Measurements from ENCODE around the gene PUSL1.

Gene PUSL1

DNA sequence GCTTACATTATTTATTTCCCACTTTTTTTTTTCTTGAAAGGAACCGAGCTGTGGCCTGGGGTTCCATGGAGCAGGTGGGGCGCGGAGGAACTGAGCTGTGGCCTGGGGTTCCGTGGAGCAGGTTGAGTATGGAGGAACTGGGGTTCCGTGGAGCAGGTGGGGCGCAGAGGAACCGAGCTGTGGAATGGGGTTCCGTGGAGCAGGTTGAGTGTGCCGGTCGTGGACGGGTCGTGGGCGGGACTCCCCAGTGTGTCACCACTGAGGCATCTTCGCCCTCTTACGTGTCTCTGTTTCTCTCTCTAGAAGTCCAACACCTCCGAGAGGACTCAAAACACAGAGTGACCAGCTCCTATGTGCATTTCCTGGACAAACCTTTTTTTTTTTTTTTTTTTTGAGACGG, 29.4 kb upstream of the PUSL1 start:
- no peak for DNase-seq (ENCODE audit: low read depth in 2 of 2)

DNA sequence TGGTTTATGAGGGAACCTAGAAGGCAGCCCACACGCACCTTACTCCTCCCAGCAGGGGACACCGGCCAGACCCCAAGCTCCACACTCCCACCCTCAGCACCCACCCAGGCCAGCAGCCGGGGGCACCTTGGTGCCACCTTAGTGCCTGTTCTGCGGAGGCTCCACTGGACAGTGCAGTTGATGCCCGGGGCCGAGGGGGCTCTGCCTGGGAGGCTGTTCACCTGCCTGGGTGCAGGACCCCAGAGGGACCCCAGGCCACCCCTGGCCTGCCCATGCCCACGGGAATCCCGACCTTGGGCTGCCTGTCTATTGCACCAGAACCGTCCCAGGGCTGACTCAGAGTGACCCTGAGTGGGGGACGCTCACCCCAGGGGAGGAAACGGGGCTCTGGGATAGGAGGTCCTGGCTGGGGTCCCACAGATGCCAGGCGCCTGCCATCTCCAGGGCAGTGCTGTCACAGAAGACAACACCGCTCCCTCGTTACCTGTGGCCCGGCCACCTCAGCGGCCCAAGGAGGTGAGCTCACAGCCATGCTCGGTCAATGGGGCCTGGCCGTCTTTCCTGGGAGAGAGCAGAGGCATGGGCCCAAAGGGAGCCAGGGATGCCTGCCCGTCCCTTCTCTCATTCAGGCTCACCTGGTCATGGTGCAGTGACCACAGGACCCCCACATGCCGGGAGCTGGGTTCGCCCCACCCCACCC, 27.5 kb upstream of the PUSL1 start:
- no peak for DNase-seq (ENCODE audit: low read depth in 2 of 2)

DNA sequence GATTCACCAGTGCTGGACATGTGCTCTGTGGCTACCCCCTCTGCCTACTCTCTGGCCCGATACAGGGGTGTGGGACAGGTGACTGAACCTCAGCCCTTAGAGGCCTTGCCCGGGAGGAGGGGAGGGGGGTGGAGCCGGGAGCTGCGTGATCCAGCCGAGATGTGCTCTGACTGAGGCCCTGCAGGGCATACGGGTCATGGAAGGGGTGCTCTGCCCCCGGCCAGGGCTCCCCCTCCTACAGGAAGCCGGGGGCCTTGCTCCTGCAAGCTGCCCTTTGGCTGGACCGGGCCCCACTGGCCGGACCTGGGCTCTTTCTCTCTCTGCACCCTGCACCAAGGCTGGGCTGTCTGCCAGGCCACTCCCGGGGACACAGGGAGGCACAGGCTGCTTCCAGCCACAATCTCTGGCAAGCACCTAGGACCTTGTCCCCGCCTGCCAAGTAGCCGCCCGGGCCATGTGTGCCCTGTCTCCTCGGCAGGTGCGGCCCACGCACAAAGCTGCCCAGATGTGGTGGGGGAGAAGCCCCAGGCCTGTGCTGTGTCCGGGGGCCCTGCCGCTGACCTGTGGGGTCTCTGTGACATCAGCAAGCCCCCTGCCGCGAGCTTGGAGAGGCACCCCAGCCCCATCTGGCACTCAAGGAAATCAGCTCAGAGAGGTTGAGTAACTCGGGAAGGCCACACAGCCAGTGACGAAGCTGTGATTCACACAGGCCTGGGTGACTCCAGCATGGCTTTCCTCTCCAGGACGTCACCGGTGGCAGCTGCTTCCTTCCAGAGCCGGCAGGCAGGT, 26.7 kb upstream of the PUSL1 start:
- no peak for DNase-seq (ENCODE audit: low read depth in 2 of 2)

DNA sequence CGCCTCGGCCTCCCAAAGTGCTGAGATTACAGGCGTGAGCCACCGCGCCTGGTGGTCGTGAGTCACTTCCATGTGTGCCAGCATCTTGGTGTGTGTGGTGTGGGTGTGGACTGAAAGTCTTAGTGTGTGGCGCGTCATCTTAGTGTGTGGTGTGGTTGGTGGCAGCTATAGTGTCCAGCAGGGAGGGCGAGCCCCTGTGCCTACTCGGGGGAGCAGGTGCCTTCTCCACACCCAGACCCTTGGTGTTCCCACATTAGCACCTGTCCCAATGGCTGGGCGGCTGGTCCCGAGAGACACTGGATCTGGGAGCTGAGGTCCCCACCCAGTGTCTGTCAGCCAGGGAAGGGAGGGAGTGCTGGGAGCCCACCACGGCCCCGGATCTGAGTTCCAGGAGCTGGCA, 25.4 kb upstream of the PUSL1 start:
- DNase-seq (ENCODE audit: low read depth in 2 of 2): no peak

DNA sequence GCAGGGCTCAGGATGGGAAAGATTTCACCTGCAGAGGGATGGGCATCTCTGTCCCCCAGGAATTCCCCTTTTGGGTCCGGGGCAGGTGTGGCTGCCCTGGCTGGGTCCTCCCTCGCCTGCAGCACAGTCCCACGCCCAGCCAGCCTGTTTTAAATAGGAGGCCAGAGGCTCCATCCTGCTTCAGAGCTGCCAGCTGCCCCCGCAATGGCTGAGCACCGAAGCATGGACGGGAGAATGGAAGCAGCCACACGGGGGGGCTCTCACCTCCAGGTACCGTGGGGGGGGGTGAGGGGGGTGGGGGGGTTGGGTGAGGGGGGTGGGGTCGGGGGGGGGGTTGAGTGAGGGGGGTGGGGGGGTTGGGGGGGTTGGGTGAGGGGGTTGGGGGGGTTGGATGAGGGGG, 24.6 kb upstream of the PUSL1 start:
- no peak for DNase-seq (ENCODE audit: low read depth in 2 of 2)

DNA sequence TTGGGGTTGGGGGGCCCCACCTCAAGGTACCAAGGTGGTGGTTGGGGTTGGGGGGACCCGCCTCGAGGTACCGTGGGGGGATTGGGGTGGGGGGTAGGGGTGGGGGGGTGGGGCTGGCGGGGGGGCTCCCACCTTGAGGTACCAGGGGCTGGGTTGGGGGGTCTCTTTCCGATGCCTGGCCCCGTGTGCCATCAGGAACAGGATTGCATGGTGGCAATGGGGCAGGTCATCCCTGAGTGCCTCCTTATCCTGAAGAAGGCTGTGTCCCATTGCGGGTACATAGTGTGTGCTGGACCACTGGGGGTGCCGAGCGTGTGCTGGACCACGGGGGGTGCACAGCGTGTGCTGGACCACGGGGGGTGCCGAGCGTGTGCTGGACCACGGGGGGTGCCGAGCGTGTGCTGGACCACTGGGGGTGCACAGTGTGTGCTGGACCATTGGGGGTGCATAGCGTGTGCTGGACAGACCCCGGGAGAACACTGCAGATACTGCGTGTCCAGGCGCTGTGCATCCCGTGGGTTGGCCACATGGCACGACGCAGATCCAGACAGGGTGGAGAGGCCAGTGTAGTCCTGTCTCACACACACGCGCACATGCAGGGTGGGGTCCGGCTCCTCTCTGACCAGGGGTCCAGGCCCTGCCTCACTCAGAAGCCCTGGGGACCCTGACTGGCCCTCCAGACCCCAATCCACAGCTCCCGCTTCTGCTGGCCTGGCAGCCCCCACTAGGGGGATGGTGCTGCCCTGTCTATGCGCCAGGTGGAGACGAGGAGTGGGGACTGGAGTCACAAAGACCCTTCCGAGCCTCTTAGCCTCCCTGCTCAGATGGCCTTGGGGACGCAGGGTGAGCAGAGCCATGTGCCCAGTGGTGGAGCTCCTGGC, 23.9 kb upstream of the PUSL1 start:
- DNase-seq (ENCODE audit: low read depth in 2 of 2): no peak

DNA sequence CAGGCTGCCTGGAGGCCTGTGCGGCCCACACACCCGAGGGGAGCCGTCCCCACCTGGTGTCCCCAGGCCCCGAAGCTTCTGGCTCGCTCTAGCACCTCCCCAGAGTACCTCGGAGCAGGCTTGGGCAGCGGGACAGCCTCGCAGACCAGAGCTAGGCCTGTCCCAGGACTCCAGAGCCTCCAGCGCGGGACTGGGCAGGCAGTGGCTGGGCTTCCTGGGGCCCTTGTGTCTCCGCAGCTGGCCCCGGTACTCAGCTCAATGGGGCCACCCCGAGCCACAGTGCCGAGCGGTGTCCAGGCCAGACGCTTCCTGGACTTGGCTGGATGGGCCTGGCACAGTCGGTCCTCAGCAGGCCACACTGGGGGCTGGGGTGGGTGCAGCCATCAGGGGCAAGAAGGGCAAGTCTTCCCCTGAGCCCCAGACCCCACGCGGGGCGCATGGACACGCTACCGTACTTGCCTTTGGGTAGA, 23.3 kb upstream of the PUSL1 start:
- DNase-seq (ENCODE audit: low read depth in 2 of 2): no peak

DNA sequence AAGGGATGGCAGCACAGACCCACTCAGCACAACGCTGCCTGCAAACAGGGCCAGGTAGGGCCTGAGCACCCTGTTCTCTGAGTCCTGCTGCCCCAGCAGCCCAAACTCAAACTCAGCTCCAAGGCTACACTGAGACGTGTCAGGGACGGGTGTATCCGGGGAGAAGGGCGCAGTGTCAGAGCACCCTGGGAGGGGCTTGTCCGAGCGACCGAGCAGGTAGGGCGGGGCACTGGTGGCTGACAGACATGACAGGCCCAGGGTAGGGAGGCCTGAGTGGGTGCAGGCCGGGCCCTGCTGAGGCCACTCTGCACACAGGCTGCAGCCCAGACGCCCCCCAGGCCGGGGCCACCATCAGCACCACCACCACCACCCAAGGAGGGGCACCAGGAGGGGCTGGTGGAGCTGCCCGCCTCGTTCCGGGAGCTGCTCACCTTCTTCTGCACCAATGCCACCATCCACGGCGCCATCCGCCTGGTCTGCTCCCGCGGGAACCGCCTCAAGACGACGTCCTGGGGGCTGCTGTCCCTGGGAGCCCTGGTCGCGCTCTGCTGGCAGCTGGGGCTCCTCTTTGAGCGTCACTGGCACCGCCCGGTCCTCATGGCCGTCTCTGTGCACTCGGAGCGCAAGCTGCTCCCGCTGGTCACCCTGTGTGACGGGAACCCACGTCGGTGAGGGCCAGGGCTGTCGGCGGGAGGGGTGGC, 22.6 kb upstream of the PUSL1 start:
- no peak for DNase-seq (ENCODE audit: low read depth in 2 of 2)

DNA sequence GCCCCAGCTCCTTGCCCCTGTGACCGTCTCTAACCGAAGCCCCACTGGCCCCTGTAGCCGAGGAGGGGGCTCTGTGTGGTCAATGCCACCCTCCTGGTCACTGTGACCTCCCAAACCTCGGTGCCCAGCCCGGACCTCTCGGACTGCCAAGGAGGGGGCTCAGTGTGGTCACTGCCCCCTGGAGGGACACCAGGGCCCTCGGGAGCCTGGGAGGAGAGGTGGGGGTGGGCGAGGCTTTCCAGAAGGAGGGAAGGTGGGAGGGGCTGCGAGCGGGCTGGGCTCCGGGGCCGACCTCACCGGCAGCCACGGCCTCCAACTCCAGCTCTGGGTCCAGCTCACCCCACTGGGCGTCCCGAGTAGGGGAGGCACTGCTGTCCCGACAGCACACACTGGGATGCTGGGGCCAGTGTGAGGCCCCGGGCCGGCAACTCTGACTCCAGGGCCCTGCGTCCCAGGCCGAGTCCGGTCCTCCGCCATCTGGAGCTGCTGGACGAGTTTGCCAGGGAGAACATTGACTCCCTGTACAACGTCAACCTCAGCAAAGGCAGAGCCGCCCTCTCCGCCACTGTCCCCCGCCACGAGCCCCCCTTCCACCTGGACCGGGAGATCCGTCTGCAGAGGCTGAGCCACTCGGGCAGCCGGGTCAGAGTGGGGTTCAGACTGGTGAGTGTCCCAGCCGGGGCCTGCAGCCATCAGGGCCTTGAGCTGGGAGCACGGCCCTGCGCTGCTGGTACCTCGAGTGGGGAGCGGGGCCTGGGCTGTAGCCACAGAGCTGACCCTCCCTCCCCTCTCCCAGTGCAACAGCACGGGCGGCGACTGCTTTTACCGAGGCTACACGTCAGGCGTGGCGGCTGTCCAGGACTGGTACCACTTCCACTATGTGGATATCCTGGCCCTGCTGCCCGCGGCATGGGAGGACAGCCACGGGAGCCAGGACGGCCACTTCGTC, 21.8 kb upstream of the PUSL1 start:
- DNase-seq (ENCODE audit: low read depth in 2 of 2): no peak

DNA sequence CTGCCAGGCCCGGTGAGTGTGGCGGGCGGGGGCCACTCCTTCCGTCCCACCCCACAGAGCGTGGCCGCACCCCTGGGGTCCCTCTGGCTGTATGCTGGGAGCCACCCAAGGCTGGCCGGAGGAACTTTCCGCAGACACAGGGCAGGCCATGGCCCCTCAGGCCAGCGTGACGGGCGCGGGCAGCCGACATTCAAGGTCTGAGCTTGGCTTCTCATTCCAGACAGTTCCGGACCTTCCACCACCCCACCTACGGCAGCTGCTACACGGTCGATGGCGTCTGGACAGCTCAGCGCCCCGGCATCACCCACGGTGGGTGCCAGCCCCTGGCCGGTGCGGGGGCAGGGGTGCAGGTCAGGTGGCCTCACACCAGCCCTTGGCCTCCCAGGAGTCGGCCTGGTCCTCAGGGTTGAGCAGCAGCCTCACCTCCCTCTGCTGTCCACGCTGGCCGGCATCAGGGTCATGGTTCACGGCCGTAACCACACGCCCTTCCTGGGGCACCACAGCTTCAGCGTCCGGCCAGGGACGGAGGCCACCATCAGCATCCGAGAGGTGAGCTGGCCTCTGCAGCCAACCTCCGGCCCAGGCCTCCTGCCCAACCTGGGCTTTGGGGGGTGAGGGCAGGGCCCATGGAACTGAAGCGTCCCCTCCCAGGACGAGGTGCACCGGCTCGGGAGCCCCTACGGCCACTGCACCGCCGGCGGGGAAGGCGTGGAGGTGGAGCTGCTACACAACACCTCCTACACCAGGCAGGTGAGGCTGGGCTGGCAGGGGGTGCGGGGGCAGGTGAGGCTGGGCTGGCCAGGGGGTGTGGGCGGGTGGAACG, 20.9 kb upstream of the PUSL1 start:
- no peak for DNase-seq (ENCODE audit: low read depth in 2 of 2)

DNA sequence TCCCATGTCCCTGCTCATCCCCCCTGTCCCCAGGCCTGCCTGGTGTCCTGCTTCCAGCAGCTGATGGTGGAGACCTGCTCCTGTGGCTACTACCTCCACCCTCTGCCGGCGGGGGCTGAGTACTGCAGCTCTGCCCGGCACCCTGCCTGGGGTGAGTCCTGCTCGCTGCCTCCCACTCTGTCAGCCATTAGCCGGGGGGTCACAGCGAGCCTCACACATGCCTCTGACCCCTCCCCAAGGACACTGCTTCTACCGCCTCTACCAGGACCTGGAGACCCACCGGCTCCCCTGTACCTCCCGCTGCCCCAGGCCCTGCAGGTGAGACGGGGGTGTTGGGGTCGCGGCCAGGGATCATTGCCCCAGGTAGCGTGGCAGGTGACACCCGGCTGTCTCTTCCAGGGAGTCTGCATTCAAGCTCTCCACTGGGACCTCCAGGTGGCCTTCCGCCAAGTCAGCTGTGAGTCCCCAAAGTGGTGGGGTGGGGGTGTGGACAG, 18.1 kb upstream of the PUSL1 start:
- peak in 1 of 2 donors; percentile 64 for DNase-seq (ENCODE audit: low read depth in 2 of 2)

DNA sequence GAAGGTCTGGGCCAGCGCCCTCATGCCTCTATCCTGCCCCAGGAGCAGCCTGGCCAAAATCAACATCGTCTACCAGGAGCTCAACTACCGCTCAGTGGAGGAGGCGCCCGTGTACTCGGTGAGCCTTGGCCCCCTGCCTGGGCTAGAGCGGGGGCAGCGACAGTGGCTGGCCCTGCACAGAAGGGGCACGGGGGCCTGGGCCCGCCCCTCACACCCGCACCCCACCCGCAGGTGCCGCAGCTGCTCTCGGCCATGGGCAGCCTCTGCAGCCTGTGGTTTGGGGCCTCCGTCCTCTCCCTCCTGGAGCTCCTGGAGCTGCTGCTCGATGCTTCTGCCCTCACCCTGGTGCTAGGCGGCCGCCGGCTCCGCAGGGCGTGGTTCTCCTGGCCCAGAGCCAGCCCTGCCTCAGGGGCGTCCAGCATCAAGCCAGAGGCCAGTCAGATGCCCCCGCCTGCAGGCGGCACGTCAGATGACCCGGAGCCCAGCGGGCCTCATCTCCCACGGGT, 17.3 kb upstream of the PUSL1 start:
- no peak for DNase-seq (ENCODE audit: low read depth in 2 of 2)

DNA sequence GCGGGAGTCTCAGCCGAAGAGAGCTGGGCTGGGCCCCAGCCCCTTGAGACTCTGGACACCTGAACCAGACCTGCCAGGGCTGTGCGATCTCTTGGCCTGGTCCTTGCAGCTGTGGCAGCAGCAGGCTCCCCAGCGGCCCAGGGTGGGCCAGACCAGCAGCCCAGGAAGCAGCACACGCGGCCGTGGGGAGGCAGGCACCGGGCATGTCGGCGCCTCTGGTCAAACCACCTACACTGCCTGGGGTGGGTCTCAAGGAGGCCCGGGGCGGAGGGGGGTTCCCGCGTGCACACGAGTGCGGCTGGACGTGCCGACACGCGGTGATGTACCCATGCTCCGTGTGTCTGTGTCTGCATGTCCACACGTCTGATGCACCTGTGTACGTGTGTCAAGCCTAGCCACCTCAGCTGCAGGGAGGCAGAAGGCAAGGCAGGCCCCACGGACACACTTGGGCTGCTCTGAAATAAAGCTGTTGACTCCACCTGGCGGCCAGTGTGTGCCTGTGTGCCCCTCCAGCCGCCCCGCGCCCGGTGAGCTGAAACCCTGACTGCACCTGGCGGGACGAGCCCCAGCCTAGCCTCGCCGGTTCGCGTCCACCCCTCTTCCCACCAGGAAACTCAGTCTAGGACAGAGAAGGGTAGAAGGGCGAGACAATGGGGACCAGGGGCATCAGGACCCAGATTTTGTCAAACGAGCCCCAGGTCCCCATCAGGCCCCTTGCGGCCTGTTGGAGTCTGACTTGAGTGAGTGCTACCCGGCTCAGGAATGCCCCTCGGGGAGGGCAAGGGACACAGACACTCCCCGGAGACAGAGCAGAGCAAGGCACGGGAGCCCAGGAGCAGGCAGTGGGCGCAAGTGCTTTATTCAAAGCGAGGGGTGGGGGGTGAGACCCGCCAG, 16.6 kb upstream of the PUSL1 start:
- no peak for DNase-seq (ENCODE audit: low read depth in 2 of 2)

DNA sequence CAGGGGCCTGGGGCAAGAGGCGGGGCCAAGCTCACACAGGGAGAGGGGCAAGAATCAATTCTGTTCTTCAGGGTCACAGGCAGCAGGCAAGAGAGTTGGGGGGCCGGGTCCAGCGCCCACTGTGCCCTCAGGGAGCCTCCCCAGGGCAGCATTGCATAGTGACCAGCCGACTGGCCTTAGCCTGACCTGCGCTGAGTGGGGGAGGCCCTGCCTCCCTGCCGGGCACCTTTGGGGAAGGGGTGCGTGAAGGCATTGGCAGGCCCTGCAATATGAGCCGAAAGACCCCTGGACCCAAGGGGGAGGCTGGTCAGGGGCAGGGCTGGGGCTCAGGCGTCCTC, 16.0 kb upstream of the PUSL1 start:
- DNase-seq (ENCODE audit: low read depth in 2 of 2): no peak

DNA sequence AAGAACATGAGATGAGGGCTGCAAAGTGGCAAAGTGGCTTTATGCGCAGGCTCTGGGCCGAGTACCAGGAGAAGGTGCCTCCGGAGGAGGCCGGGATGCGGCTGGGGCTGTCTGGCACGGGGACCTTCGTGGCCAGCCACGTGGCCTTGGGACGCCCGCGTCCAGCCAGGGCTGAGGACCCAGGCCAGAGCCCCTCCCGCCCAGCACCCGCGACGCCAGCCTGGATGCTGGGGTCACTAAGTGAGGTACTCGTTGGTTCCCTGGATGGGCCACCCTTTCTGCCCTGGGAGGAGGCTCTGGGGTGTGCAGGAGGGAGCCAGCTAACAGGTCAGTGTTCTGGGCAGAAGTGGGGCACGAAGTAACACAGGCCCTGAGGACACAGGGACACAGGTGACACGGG, 15.5 kb upstream of the PUSL1 start:
- no peak for DNase-seq (ENCODE audit: low read depth in 2 of 2)

DNA sequence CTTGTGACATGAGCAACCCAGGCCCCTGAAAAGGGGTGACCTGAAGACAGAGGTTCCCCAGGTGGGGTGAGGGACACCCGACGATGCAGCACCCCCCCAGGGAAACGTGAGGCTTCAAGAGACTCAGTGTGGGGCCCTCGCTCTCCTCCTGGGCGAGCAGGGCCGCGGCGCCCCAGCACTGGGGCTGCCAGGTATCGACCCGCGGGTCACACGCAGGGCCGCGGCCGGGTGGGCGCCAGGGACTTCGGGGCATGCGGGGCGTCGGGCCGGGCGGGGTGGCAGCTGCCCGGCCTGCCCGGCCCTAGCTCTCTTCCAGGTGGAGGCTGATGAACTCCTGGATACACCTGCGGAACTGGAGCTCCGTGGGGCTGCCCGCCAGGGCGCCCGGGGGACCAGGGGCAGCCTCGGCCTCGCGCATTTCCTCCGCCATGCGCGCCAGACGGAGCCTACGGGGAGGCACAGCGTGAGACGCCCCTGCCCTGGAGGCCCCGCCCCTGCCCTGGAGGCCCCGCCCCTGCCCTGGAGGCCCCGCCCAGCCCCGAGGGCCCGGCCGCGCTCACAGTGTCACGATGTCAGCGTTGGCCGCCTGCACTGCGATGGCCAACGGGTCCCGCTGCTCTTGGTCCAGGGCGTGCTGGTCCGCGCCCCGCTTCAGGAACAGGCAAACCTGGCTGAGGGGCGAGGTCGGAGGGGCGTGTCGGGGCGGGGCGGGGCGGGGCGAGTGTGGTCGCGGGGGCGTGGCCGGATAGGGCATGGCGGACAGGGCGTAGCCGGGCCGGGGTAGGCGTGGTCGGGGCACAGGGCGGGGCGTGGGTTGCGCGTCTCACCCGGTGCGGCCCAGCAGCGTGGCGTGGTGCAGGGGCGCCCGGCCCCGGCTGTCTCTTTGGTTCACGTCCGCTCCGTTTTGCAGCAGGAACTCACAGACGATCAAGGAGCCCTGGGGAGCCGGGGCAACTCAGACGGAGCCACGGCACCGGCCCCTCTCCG, 14.8 kb upstream of the PUSL1 start:
- no peak for DNase-seq (ENCODE audit: low read depth in 2 of 2)

DNA sequence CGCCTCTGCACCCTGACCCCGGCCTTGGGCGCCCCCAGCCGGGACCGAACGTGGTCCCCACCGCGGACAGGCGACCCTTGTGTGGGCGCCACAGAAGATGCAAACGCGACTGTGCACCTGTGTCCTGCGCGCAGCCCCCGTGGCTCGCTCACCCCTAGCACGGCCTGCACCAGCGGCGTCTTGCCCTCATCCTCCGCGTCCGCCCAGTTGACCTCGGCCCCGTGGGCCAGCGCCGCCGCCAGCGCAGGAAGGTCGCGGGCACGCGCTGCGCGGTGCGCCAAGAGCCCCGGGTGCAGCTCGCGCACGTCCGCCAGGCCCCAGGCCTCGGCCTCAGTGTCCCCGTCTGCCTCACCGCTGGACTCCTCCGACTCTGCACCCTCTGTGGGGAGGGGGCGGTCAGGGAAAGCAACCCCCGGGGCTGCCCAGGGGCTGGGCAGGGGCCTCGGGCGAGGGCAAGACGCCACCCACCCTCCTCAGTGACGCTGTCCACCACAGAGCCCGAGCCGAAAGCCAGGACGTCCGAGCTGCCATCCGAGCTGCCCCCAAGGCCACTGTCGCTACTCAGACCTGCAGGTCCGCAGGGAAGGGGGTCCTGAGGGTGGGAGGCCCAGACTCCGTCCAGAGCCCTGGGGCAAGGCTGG, 14.0 kb upstream of the PUSL1 start:
- no peak for DNase-seq (ENCODE audit: low read depth in 2 of 2)

Measured in activated CD4-positive, alpha-beta T cell treated with anti-CD3 and anti-CD28 coated beads for 24 hours (primary cell).